Esophagus (tissue), 2 donors: ENCODE results near the gene RNF4. TPM values are rescaled to one million over a fixed set of nuclear protein-coding genes. Genes with fewer than 3 reads are reported as not detected.
"Not testable (repeated sequence)": the region's sequence is repeated elsewhere in the genome, so short reads cannot be mapped to it uniquely, and the experiment has no call there.

ENCODE experiments used
- H3K27ac ChIP-seq, 2 donors: one replicate each; pipeline ENCODE4 v1.5.1; 2013; ENCODE audit warnings: low read depth in 2 of 2, mild to moderate bottlenecking in 2 of 2, inconsistent platforms in 1 of 2, low read length in 1 of 2, moderate library complexity in 1 of 2
- H3K27me3 ChIP-seq, 2 donors: one replicate each; pipeline ENCODE4 v1.6.1; 2013; ENCODE audit warnings: low read length in 2 of 2, control low read depth in 1 of 2, mild to moderate bottlenecking in 1 of 2; ENCODE audit not compliant: insufficient read depth in 2 of 2, control insufficient read depth in 1 of 2
- H3K36me3 ChIP-seq, 2 donors: one replicate each; pipeline ENCODE4 v1.6.1; 2013; ENCODE audit warnings: low read length in 1 of 2; ENCODE audit not compliant: control insufficient read depth in 2 of 2, insufficient read depth in 2 of 2
- H3K4me1 ChIP-seq, 2 donors: one replicate each; pipeline ENCODE4 v1.6.1; 2013; ENCODE audit warnings: low read length in 1 of 2; ENCODE audit not compliant: control insufficient read depth in 2 of 2, insufficient read depth in 2 of 2
- H3K4me3 ChIP-seq, 2 donors: one replicate each; pipeline ENCODE4 v1.5.1; 2013; ENCODE audit warnings: low read length in 2 of 2, mild to moderate bottlenecking in 2 of 2, low read depth in 1 of 2, moderate library complexity in 1 of 2
- H3K9me3 ChIP-seq, 2 donors: one replicate each; pipeline ENCODE4 v1.6.1; 2013; ENCODE audit warnings: mild to moderate bottlenecking in 2 of 2, low read depth in 1 of 2, low read length in 1 of 2, moderate library complexity in 1 of 2; ENCODE audit not compliant: control insufficient read depth in 2 of 2, insufficient read depth in 1 of 2
- WGBS, 2 donors: extraction: QIAGEN DNeasy Blood & Tissue Kit; methylation state at CpG; one replicate each; pipeline ENCODE4 v1.1.7; 2013; 5-methylcytosine and 5-hydroxymethylcytosine counted together
- polyA plus RNA-seq, 2 donors: library from polyadenylated mRNA; stranded (reverse); fragments of 200-250 nt; gene quantifications; one replicate each; pipeline ENCODE4 v1.2.3, GENCODE V29; 2013
- donor health status: healthy with polysubstance abuse.
- donor health status: Bipolar disorder and iron deficiency.

Gene RNF4
- polyA plus RNA-seq, 2 donors: 14.3 to 18.3 TPM

DNA sequence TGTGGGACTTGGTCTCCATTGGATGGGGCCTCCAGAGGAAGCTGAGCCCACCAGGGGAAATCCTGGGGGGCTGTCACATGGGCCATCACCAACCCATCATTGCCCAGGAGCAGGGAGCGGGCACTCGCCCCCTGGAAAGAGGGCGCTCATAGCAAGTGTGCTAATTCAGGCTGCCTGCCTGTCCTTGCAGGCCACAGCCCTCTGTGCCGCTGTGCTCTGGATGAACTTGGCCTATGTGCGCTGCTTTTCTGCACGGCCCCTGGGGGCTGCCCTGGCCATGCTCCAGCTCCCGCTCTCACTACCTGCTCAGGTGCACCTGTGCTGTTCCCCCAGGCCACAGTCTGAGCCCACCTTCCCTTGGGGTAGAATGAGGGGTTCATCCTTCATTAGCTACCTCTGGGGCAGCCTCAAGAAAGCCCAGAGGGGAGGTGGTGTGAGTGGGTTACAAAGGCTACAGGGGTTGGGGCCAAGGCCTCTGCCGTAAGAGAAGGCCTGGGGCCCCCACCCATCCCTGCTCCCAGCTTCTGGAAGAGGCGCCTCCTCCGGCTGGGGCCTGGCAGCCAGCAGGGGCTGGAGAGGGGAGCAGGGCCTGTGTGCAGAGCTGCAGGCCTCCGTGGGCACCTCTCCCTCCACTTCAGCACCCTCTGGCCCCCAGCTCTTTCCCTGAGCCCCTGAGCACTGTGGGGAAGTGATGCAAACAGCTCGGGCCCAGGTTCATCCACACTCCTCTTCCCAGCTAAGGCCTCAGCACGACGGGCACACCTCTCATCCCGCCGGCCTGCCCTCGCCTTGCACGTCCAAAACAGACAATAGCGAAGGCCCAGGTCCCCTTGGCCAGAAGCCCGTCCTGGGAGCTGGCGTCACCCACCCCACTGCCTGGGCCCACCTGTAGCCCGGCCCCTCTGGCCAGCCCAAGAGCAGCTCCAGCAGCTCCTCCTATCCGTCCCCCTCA, 41.2 kb upstream of the RNF4 start:
- Histone ChIP-seq H3K27me3 (no peaks in the 10 kb centered on the region), H3K4me3 (no peak overlapping the region), H3K4me1 (no peaks in the 10 kb centered on the region), H3K36me3 (no peaks in the 10 kb centered on the region), H3K9me3 (no peaks in the 10 kb centered on the region), H3K27ac (no peak overlapping the region)
- 87 to 90% methylated on average over 23 of the region's 23 CpGs for WGBS, 2 donors

DNA sequence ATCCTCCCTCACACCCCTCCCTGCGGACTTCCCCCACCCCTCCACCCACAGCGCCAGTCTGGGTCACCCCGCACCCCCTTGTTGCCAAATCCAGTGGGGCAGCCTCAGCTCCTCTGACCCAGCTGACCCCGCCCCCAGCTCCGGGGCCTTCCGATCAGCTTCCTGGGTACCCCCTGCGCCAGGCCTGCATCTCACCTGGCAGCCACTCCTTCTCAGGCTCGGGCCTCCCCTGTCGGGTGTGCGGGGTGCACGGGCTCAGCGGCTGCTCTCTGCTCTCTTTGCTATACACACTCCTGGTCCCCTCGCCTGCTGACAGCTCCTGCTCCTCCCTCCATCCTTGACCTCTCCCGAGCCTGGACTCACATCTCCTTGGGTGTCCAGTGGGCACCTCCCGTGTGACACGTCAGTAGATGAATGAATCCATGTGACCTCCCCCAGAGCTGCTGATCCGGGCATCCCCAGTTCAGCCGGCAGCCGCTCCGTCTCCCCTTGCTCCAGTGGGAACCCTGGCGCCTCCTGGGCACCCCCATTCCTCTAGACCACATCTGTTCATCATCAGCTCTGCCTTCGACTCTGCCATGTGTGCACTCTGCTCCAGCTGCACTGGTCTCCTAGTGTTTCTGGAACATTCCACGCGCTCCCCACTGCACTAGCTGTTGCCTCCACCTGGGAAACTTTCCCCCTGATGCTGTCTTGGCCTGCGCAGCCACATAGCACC, 40.3 kb upstream of the RNF4 start:
- no peak overlapping the region for H3K27ac ChIP-seq
- H3K4me3 ChIP-seq: no peak overlapping the region
- H3K9me3 ChIP-seq: no peaks in the 10 kb centered on the region
- WGBS, 2 donors: 78% methylated on average over 25 of the region's 25 CpGs
- H3K27me3 ChIP-seq: no peaks in the 10 kb centered on the region
- H3K4me1 ChIP-seq: no peaks in the 10 kb centered on the region
- H3K36me3 ChIP-seq: no peaks in the 10 kb centered on the region

DNA sequence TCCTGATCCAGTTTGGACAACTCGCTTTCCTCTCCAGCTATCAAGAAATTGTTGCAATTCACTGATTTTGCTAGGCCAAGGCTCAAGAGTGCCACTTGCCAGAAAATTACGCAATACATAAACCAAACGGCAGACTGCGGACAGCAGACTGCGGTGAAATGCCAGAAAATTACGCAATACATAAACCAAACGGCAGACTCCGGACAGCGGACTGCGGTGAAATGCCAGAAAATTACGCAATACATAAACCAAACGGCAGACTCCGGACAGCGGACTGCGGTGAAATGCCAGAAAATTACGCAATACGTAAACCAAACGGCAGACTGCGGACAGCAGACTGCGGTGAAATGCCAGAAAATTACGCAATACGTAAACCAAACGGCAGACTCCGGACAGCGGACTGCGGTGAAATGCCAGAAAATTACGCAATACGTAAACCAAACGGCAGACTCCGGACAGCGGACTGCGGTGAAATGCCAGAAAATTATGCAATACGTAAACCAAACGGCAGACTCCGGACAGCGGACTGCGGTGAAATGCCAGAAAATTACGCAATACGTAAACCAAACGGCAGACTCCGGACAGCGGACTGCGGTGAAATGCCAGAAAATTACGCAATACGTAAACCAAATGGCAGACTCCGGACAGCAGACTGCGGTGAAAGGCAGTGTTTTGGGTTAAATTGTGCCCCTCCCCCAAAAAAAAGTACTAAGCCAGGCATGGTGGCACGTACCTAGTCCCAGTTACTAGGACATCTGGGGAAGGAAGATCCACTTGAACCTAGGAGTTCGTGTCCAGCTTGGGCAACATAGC, 38.8 kb upstream of the RNF4 start:
- not testable (repeated sequence) for H3K27ac ChIP-seq, H3K27me3 ChIP-seq, H3K4me3 ChIP-seq, H3K9me3 ChIP-seq, H3K36me3 ChIP-seq, H3K4me1 ChIP-seq
- WGBS, 2 donors: 68 to 71% methylated on average over 27 to 29 of the region's 49 CpGs

DNA sequence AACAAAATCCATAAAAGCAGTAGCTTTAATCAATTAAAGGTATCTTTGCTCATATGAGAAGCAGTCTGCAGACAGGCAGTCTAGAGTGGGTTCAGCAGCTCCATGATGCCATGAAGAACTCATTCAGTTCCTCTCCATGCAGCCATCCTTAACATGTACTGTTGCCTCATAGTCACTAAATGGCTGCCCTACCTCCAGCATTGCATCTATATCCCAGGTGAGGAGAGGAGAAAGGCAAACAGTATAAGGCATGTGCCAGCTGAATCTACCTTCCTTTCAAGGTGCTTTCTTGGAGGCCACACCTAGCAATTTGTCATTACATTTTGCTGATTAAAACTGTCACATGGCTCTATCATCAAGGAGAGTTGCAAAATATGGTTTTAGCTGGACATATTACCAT, 36.9 kb upstream of the RNF4 start:
- H3K27ac ChIP-seq: no peak overlapping the region
- H3K4me1 ChIP-seq: no peaks in the 10 kb centered on the region
- H3K36me3 ChIP-seq: no peaks in the 10 kb centered on the region
- no peak overlapping the region for H3K4me3 ChIP-seq
- no peaks in the 10 kb centered on the region for H3K27me3 ChIP-seq
- H3K9me3 ChIP-seq: no peaks in the 10 kb centered on the region

DNA sequence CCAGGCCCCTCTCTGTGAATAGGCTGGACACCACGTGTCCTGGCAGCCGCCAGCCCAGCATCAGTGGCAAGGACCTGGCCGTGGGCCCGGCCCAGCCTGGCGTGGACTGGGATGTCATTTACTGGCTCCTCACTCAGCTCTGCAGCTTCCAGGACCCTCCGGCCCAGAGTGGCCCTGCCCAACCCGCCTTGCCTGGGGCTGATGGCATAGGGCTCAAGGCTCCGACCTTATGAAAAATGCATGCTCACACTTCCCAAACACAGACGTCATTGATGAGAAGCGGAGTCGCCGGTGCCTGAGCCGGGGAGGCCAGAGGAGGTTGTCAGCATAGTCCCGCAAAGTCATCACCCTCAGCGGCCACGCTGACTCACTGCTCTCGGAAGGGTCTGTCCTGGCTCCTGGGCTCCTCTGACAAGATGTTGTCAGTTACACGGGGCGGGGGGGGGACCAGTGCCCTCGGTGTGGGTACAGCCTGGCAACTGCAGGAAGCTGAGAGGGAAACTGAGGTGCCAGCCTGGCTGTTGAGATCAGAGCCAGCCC, 35.8 kb upstream of the RNF4 start:
- no peaks in the 10 kb centered on the region for H3K4me1 ChIP-seq
- no peaks in the 10 kb centered on the region for H3K27me3 ChIP-seq
- H3K36me3 ChIP-seq: no peaks in the 10 kb centered on the region
- no peak overlapping the region for H3K27ac ChIP-seq
- H3K9me3 ChIP-seq: no peaks in the 10 kb centered on the region
- no peak overlapping the region for H3K4me3 ChIP-seq
- 76 to 81% methylated on average over 20 of the region's 20 CpGs for WGBS, 2 donors

DNA sequence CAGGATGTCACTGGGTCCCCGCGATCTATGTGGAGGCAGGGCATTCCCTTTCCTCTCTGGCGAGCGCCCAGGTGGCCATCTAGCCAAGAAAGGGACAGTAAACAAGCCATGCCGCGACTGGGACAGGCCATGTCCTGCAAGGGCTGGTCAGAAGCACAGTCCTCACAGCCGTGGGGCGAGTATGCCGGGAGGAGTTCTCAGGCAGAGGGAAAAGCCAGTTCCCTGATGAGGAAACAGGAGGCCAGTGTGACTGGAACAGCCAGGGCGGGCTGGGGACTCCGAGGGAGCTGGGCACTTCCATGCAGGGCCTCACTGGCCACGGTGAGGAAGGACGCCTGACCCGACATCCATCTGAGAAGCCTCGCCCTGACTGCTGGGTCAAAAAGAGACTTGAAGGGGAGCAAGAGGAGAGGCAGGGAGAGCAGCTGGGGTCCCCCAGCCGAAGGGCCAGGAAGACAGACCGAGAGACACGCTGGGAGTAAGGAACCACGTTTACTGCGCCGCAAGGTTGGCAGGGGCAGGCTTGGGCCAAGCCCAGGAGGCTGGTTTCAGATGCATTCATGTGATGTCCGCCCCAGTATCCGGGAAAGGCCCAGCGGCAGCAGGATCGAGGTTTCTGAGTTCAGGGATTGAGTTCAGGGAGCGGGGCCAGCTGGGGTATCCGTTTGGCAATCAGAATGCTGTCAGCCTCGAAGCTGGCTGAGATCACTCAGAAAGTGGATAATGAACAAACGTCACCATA, 35.1 kb upstream of the RNF4 start:
- Histone ChIP-seq H3K36me3 (no peaks in the 10 kb centered on the region), H3K27me3 (no peaks in the 10 kb centered on the region), H3K4me3 (no peak overlapping the region), H3K9me3 (no peaks in the 10 kb centered on the region), H3K27ac (no peak overlapping the region), H3K4me1 (no peaks in the 10 kb centered on the region)
- WGBS, 2 donors: 74 to 75% methylated on average over 28 to 29 of the region's 29 CpGs

DNA sequence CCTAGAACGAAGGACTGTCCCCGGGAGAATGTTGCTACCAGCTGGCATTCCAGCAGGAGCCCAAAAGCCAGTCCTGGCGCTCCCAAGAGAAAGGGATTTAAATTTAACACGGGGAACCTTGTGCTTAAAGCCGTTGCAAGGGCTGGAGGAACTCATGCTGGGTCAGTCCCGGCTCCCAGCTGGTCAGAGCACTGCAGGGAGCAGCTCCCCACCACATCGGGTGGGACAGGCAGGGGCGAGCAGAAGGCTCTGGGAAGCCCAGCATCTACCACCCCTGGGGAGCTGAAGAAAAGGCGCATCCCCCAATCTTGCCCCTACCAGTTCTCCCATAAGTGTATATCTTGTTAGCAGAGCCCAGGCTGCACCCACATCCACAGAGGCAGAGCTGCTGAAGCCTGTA, 34.5 kb upstream of the RNF4 start:
- Histone ChIP-seq H3K9me3 (no peaks in the 10 kb centered on the region), H3K27ac (no peak overlapping the region), H3K4me3 (no peak overlapping the region), H3K36me3 (no peaks in the 10 kb centered on the region), H3K27me3 (no peaks in the 10 kb centered on the region), H3K4me1 (no peaks in the 10 kb centered on the region)
- 57 to 70% methylated on average over 9 of the region's 9 CpGs for WGBS, 2 donors

DNA sequence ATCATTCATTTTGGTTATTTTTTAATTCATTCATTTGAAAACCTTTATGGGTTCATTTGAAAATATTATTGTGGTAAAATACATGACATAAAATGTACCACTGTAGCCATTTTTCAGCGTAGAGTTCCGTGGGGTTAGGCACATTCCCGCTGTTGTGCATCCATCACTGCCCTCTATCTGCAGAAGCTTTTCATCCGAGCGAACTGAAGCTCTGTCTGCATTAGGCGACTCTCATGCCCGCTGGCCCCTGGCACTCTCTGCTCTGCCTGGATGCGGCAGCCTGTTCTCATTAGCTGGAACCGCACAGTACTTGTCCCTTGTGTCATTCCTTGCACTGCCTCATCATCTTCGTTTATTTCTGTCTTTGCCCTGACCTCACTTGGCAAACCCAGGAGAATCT, 32.6 kb upstream of the RNF4 start:
- no peaks in the 10 kb centered on the region for H3K4me1 ChIP-seq
- 49 to 56% methylated on average over 10 of the region's 10 CpGs for WGBS, 2 donors
- H3K4me3 ChIP-seq: no peak overlapping the region
- no peaks in the 10 kb centered on the region for H3K27me3 ChIP-seq
- H3K36me3 ChIP-seq: no peaks in the 10 kb centered on the region
- no peak overlapping the region for H3K27ac ChIP-seq
- H3K9me3 ChIP-seq: no peaks in the 10 kb centered on the region
